Measurements from ENCODE around the gene EPHA1.

The EPHA1 gene

GRCh38 chr7:143408686-143409561 is at the start of gene EPHA1:
EPHA1 (minus strand) TSS chr7:143408856; CDS start chr7:143408805, 51 bp downstream.
- peak; percentile 96 for DNase-seq

- no peak for DNase-seq
Observed at GRCh38 chr7:143458263-143458662, 49.6 kb upstream of the EPHA1 start.

GRCh38 chr7:143456992-143457793 is 48.5 kb upstream of the EPHA1 start:
- DNase-seq = no peak

- DNase-seq = no peak
Observed at GRCh38 chr7:143455942-143456341, 47.3 kb upstream of the EPHA1 start.

- no peak for DNase-seq
Observed at GRCh38 chr7:143455491-143455890, 46.8 kb upstream of the EPHA1 start.

GRCh38 chr7:143454091-143454680 is 45.5 kb upstream of the EPHA1 start:
- DNase-seq = no peak

GRCh38 chr7:143452495-143452894 is 43.8 kb upstream of the EPHA1 start:
- no peak for DNase-seq

GRCh38 chr7:143451746-143452145 is 43.1 kb upstream of the EPHA1 start:
- DNase-seq = no peak

GRCh38 chr7:143451122-143451521 is 42.5 kb upstream of the EPHA1 start:
- no peak for DNase-seq

GRCh38 chr7:143449793-143450192 is 41.1 kb upstream of the EPHA1 start:
- DNase-seq = no peak

GRCh38 chr7:143448429-143448828 is 39.8 kb upstream of the EPHA1 start:
- no peak for DNase-seq

GRCh38 chr7:143447466-143447865 is 38.8 kb upstream of the EPHA1 start:
- DNase-seq = no peak

- no peak for DNase-seq
Observed at GRCh38 chr7:143444785-143445184, 36.1 kb upstream of the EPHA1 start.

GRCh38 chr7:143444063-143444782 is 35.6 kb upstream of the EPHA1 start:
- no peak for DNase-seq

GRCh38 chr7:143443153-143443552 is 34.5 kb upstream of the EPHA1 start, which contains the start of gene TAS2R60:
TAS2R60 (plus strand) TSS chr7:143443453; CDS start chr7:143443453, 0 bp downstream.
- no peak for DNase-seq

- DNase-seq = no peak
Observed at GRCh38 chr7:143439866-143440265, 31.2 kb upstream of the EPHA1 start.

GRCh38 chr7:143437578-143437977 is 28.9 kb upstream of the EPHA1 start:
- no peak for DNase-seq

GRCh38 chr7:143436325-143436946 is 27.8 kb upstream of the EPHA1 start:
- no peak for DNase-seq

- DNase-seq = no peak
Observed at GRCh38 chr7:143435266-143435665, 26.6 kb upstream of the EPHA1 start.

- no peak for DNase-seq
Observed at GRCh38 chr7:143434660-143435059, 26.0 kb upstream of the EPHA1 start.

GRCh38 chr7:143433759-143434158 is 25.1 kb upstream of the EPHA1 start:
- DNase-seq = no peak

- no peak for DNase-seq
Observed at GRCh38 chr7:143431109-143431508, 22.5 kb upstream of the EPHA1 start.

Measured in islet precursor cell (in vitro differentiated cells).